HFF-Myc (cell line): ENCODE measurements around the gene DCTN2.
"Not testable (repeated sequence)": the region's sequence is repeated elsewhere in the genome, so short reads cannot be mapped to it uniquely, and the experiment has no call there.

Source experiments
- DNase-seq: peaks from one replicate; pipeline ENCODE4 v3.0.0-alpha.2; 2011; ENCODE audit warnings: low read depth; ENCODE audit errors: extremely low read depth
- H3K4me3 ChIP-seq: replicated peaks from 2 replicates; pipeline ENCODE4 v1.5.1; 2011; ENCODE audit warnings: low read depth, mild to moderate bottlenecking, control low read depth, low read length
- TF ChIP-seq, protein P1 (sequence below): IDR thresholded peaks from 2 replicates; pipeline ENCODE4 v1.5.1; 2012; ENCODE audit warnings: mild to moderate bottlenecking, low read depth, low read length, control low read depth; ENCODE audit errors: missing control alignments

DCTN2 gene

DNA sequence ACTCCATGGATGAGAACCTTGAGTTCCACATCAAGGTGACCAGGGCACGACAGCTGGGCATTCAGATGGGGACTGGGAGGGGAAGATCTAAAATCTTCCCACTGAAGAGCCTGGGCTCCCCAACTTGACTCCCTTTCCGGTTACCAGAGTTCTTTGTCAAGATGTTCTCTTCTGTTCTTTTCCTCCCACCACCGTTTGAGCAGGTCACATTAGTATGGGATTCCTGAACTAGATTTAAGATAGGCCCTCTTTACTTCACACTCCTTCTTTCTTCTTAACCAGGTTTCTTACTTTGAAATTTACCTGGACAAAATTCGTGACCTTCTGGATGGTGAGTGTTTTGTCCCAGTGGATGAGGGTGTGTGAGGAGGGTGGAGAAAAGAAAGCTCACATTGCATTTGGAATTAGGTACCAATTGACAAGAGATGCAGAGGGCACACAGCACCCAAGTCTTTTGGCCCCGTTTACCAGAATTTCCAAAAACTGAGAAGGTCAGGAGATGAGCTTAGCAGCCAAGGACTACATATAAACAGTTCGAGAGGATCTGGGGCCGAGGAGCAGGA lies 17.3 kb upstream of the DCTN2 start:
- TF ChIP-seq, protein P1, sequence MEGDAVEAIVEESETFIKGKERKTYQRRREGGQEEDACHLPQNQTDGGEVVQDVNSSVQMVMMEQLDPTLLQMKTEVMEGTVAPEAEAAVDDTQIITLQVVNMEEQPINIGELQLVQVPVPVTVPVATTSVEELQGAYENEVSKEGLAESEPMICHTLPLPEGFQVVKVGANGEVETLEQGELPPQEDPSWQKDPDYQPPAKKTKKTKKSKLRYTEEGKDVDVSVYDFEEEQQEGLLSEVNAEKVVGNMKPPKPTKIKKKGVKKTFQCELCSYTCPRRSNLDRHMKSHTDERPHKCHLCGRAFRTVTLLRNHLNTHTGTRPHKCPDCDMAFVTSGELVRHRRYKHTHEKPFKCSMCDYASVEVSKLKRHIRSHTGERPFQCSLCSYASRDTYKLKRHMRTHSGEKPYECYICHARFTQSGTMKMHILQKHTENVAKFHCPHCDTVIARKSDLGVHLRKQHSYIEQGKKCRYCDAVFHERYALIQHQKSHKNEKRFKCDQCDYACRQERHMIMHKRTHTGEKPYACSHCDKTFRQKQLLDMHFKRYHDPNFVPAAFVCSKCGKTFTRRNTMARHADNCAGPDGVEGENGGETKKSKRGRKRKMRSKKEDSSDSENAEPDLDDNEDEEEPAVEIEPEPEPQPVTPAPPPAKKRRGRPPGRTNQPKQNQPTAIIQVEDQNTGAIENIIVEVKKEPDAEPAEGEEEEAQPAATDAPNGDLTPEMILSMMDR: no peak

DNA sequence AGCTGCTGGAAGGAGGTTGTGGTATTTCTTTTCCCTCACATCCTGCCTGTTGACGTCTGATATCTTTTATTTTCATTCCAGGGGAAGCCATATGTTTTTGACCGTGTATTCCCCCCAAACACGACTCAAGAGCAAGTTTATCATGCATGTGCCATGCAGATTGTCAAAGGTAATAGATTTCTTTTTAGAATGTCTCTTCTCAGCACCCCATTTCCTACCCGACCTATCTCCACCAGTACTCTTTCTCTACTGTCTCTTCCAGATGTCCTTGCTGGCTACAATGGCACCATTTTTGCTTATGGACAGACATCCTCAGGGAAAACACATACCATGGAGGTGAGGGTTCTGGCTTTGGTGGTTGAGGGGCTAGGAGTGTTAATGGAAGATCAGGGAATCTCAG lies 16.4 kb upstream of the DCTN2 start:
- no peak for DNase-seq
- H3K4me3 ChIP-seq: no peak overlapping the region
- TF ChIP-seq, protein P1: no peak

More for the DNA sequence above, 17.3 kb upstream of the DCTN2 start:
- H3K4me3 ChIP-seq: no peak overlapping the region
- DNase-seq: no peak

DNA sequence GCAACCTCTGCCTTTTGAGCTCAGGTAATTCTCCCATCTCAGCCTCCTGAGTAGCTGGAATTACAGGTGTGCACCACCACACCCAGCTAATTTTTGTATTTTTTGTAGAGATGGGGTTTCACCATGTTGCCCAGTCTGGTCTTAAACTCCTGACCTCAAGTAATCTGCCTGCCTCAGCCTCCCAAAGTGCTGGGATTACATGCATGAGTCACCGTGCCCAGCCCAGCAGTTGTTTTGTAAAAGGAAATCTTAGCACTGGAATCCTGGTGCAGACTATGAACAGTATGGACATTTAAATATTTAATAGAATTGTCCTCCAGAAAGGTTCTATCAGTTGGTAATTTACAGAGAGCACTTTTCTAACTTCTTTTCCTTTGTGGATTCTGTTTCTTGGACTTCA lies 14.1 kb upstream of the DCTN2 start:
- H3K4me3 ChIP-seq, DNase-seq: not testable (repeated sequence)

DNA sequence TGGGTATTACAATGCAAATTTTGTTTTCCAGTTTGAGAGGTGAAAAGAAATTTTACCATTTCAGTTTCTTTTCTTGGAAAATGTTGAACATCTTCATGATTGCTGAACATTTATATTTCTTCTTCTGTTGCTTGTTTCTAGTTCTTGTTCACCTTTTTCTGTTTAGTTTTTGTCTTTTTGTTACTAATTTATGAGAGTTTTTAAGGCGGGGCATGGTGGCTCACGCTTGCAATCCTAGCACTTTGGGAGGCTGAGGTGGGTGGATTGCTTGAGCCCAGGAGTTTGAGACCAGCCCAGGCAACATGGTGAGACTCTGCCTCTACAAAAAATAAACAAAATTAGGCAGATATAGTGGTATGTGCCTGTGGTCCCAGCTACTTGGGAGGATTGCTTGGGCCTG lies 13.5 kb upstream of the DCTN2 start:
- no peak for DNase-seq
- TF ChIP-seq, protein P1: no peak
- H3K4me3 ChIP-seq: no peak overlapping the region

DNA sequence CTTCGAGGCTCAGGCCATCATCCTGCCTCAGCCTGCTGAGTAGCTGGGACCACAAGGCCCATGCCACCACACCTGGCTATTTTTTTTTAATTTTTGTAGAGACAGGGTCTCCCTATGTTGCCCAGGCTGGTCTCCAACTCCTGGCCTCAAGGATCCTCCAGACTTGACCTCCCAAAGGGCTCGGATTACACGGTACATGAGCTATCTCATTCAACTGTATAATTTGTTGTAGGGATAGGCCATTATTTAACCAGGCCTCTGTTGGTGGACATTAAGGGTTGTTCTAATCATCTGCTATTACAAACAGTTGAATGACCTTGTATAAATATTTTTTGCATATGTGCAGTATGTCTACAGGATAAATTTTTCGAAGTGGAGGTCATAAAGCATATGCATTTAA lies 11.9 kb upstream of the DCTN2 start:
- no peak overlapping the region for H3K4me3 ChIP-seq
- TF ChIP-seq, protein P1: no peak
- DNase-seq: no peak

DNA sequence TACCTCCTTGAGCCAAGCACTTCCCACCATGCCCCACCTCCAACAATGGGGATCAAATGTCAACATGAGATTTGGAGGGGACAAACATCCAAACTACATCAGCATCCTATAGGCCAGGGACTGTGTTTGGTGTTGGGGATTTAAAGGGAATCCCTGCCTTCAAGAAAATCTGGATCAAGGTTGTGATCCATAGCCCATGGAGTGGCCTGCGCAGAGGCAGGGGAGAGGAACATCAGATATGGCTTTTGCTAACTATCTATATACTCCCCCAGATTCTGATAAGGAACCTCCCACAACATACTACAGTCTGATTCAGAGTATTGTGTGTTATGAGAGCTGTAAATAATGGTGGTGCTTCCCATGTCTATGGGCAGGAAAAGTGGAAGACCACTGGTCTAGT lies 7.9 kb upstream of the DCTN2 start:
- TF ChIP-seq, protein P1: no peak
- no peak overlapping the region for H3K4me3 ChIP-seq
- no peak for DNase-seq

DNA sequence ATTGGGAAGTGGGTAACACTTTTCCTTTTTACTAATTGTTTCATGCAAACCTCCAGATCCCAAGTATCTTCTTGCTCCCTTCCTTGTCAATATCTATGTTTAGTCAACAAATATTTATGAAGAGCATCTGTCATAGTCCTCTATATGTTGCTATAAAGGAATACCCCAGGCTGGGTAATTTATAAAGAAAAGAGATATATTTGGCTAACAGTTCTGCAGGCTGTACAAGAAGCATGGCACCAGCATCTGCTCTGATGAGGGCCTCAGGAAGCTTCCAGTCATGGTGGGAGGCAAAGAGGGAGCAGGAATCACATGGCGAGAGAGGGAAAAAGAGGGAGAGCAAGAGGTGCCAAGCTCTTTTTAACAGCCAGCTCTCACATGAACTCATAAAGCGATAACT lies 7.5 kb upstream of the DCTN2 start:
- TF ChIP-seq, protein P1: no peak
- no peak overlapping the region for H3K4me3 ChIP-seq
- DNase-seq: no peak
